Body of pancreas (tissue), 4 donors: ENCODE measurements around the gene PLAU. TPM values are rescaled to one million over a fixed set of nuclear protein-coding genes. Genes with fewer than 3 reads are reported as not detected.
"Not testable (repeated sequence)": the region's sequence is repeated elsewhere in the genome, so short reads cannot be mapped to it uniquely, and the experiment has no call there.

Source experiments
- ATAC-seq: fragments of 150-250 bp; one replicate; pipeline ENCODE4 v1.9.1; 2016
- DNase-seq, 4 donors: peaks; one replicate each; pipeline ENCODE4 v3.0.0-alpha.2; 2019
- H3K27ac ChIP-seq, 4 donors: fragments of 200-600 bp; sonication (generic); 1 replicate in 3 of 4; 2 replicates in 1 of 4; pipeline versions ENCODE4 v1.5.1 to v1.6.1; 2016 to 2019; ENCODE audit warnings: mild to moderate bottlenecking in 1 of 4, mixed read lengths in 1 of 4, moderate library complexity in 1 of 4
- H3K27me3 ChIP-seq, 2 donors: fragments of 200-600 bp; sonication (generic); one replicate each; pipeline ENCODE4 v1.6.0; 2016; ENCODE audit warnings: mild to moderate bottlenecking in 1 of 2
- H3K36me3 ChIP-seq, 2 donors: fragments of 200-600 bp; sonication (generic); replicated peaks in 1 of 2; 2 replicates each; pipeline ENCODE4 v1.5.1; 2016; ENCODE audit warnings: low read depth in 2 of 2; ENCODE audit not compliant: insufficient read depth in 1 of 2
- H3K4me1 ChIP-seq: fragments of 200-600 bp; sonication (generic); one replicate; pipeline ENCODE4 v1.6.0; 2016
- H3K4me3 ChIP-seq, 2 donors: fragments of 200-600 bp; sonication (generic); 1 replicate in 1 of 2; 2 replicates in 1 of 2; pipeline ENCODE4 v1.5.1; 2016 to 2019
- H3K9me3 ChIP-seq, 3 donors: fragments of 200-600 bp; sonication (generic); 1 replicate in 2 of 3; 2 replicates in 1 of 3; pipeline ENCODE4 v1.5.1; 2016
- POLR2A ChIP-seq, 3 donors: fragments of 450-650 bp; IDR thresholded peaks; one replicate each; pipeline ENCODE4 v1.6.1; 2016; ENCODE audit warnings: antibody characterized with exemption in 3 of 3, mild to moderate bottlenecking in 2 of 3
- WGBS, 2 donors: methylation state at CpG; one replicate each; pipeline ENCODE4 v1.1.5; 2017; 5-methylcytosine and 5-hydroxymethylcytosine counted together
- intact Hi-C: fragments of 100-400 bp; cut with DNase I; formaldehyde crosslinking; loops from one replicate; pipeline ENCODE4 v1.15.1; 2023
- total RNA-seq, 2 donors: library from RNA; depleted of rRNA; stranded (reverse); fragments of >200 nt; gene quantifications; one replicate each; pipeline ENCODE4 v1.1.0, GENCODE V29; 2016
- TF ChIP-seq, protein P1 (sequence below), 7 experiments: fragments of 450-650 bp in 4 of 7; fragments of 200-600 bp in 3 of 7; sonication (generic) in 3 of 7; IDR thresholded peaks; one replicate each; pipeline ENCODE4 v1.5.1; 2016 to 2019; ENCODE audit warnings: antibody characterized with exemption in 7 of 7

PLAU gene
- total RNA-seq, 2 donors from 2014 or later = 1.6 to 4.3 TPM

DNA sequence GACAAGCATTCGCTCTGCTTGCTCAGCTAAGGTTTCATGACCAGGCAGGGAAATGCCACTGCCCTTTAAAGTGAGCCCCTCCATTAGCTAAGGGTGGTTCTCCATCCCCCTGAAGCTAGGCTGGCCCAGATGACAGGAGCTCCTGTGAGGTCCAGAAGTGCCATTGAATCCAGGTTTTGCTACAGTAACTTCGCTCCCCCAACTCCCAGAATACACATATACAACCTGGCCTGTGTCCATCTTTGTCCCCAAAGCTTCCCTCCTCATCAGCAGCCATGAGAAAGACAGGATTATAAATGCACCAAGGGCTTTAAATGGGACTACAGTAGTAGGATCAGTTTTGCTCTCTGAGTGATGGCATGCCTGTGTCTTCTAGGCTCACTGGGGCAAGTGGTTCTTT is 51.5 kb downstream of the PLAU start:
- Histone ChIP-seq H3K4me3 (no peak overlapping the region), H3K27me3 (no peaks in the 10 kb centered on the region), H3K9me3 (no peaks in the 10 kb centered on the region), H3K4me1 (peaks cover 12% of the 10 kb centered on the region), H3K27ac (no peak overlapping the region), H3K36me3 (no peaks in the 10 kb centered on the region)
- DNase-seq = no peak
- intact Hi-C loops = no loop called here
- no peak for ATAC-seq
- TF ChIP-seq, protein P1, sequence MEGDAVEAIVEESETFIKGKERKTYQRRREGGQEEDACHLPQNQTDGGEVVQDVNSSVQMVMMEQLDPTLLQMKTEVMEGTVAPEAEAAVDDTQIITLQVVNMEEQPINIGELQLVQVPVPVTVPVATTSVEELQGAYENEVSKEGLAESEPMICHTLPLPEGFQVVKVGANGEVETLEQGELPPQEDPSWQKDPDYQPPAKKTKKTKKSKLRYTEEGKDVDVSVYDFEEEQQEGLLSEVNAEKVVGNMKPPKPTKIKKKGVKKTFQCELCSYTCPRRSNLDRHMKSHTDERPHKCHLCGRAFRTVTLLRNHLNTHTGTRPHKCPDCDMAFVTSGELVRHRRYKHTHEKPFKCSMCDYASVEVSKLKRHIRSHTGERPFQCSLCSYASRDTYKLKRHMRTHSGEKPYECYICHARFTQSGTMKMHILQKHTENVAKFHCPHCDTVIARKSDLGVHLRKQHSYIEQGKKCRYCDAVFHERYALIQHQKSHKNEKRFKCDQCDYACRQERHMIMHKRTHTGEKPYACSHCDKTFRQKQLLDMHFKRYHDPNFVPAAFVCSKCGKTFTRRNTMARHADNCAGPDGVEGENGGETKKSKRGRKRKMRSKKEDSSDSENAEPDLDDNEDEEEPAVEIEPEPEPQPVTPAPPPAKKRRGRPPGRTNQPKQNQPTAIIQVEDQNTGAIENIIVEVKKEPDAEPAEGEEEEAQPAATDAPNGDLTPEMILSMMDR (IDR thresholded peaks at IDR 0.05) = no peak
- TF ChIP-seq POLR2A (IDR thresholded peaks at IDR 0.05) = no peak
- WGBS, 2 donors = 81 to 100% methylated on average over 2 of the region's 2 CpGs

DNA sequence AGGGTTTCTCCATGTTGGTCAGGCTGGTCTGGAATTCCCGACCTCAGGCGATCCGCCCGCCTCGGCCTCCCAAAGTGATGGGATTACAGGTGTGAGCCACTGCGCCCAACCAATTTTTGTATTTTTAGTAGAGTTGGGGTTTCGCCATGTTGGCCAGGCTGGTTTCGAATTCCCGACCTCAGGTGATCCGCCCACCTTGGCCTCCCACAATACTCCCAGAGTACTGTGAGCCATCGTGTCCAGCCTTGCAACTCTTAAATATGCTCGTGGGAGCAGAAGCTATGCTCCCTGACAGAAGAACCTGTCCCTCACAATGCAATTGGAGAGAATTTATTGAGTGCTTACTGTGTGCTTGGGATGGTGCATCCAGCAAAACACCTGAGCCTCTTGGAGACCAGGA is 52.6 kb downstream of the PLAU start:
- WGBS, 2 donors = 93 to 96% methylated on average over 12 of the region's 12 CpGs
- peaks cover 12% of the 10 kb centered on the region for H3K4me1 ChIP-seq
- H3K27me3 ChIP-seq, H3K4me3 ChIP-seq, H3K36me3 ChIP-seq, DNase-seq, H3K9me3 ChIP-seq, H3K27ac ChIP-seq, intact Hi-C loops, ATAC-seq: not testable (repeated sequence)

DNA sequence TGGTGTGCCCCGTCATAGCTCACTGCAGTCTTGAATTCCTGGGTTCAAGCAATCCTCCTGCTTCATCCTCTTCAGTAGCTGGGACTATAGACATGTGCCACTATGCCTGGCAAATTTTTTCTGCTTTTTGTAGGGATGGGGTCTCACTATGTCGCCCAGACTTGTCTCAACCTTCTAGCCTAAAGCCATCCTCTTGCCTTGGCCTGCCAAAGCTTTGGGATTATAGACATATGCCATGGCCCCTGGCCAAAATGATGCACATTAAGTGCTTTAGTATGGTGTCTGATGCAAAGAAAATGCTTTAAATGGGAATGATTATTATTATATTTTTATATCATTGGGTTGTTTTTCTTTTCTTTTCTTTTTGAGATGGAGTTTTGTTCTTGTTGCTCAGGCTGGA is 53.8 kb downstream of the PLAU start:
- TF ChIP-seq POLR2A (IDR thresholded peaks at IDR 0.05) = no peak
- TF ChIP-seq, protein P1 (IDR thresholded peaks at IDR 0.05) = no peak
- intact Hi-C loops = no loop called here
- WGBS, 2 donors = 83 to 100% methylated on average over 2 of the region's 2 CpGs
- Histone ChIP-seq H3K9me3 (no peaks in the 10 kb centered on the region), H3K27me3 (no peaks in the 10 kb centered on the region), H3K36me3 (no peaks in the 10 kb centered on the region), H3K4me1 (peaks cover 12% of the 10 kb centered on the region), H3K27ac (no peak overlapping the region), H3K4me3 (no peak overlapping the region)
- ATAC-seq (no peak), DNase-seq (no peak)

DNA sequence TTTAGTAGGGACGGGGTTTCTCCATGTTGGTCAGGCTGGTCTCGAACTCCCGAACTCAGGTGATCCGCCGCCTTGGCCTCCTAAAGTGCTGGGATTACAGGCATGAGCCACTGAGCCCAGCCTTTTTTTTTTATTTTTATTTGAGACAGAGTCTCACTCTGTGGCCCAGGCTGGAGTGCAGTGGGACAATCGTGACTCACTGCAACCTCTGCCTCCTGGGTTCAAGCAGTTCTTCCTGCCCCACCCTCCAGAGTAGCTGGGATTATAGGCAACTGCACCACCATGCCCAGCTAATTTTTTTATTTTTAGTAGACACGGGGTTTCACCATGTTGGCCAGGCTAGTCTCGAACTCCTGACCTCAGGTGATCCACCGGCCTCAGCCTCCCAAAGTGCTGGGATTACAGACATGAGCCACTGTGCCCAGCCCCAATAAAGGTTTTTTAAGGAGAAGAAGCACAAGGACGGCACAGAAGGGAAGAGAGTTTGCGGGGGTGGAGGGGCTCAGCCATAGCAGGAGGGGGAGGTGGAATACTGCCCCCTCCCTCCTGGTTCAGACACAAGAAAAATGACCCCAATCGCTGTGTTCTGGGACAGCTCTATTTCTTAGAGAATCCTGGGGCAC is 54.4 kb downstream of the PLAU start:
- H3K36me3 ChIP-seq, DNase-seq, ATAC-seq, H3K4me3 ChIP-seq, H3K27me3 ChIP-seq, H3K9me3 ChIP-seq, intact Hi-C loops: not testable (repeated sequence)
- WGBS, 2 donors = 83 to 90% methylated on average over 12 of the region's 12 CpGs
- peaks cover 12% of the 10 kb centered on the region for H3K4me1 ChIP-seq
- peak overlapping the region in 3 of 4 donors; percentile 45 to 75 (median 58) for H3K27ac ChIP-seq

DNA sequence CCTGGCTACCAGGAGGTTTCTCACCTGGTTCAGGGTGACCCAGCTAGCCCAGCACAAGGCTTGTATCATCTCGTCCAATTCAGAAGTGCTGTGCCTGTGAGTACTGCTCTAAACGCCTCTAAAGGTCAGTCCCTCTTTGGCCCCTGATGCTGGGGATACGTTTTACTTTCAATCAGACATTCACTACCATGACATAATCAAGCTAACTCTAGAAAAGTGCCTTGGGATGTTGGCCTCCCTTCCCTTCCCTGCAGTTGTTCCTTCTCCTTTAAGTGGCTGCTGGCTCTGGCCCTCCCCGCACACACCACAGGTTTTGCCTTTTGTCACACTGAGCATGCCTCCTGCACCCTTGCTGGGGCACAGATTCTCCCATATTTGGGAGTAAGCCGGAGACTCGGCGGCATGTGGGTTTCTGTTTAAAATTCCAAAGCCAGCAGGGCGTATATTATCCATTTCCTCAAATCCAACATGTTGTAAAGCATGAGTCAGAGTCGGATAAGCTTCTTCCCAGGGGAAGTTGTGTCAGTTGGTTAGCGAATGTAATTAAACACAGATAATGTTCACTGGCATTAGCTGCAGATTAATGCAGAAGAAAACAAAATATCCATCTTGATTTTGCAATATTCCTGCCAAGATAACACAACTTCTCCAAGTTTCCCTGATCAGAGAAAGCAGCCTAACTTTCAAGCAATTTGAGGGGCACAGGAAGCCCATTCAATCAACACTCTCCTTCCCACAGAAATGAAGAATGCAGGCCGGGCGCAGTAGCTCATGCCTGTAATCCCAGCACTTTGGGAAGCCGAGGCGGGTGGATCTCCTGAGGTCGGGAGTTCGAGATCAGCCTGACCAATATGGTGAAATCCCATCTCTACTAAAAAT is 55.2 kb downstream of the PLAU start:
- WGBS, 2 donors = 44 to 52% methylated on average over 16 of the region's 16 CpGs
- H3K27me3 ChIP-seq = no peaks in the 10 kb centered on the region
- DNase-seq (peak; percentile 46 to 69 (median 58)), ATAC-seq (peak; percentile 82)
- no peak overlapping the region for H3K4me3 ChIP-seq
- H3K36me3 ChIP-seq = no peaks in the 10 kb centered on the region
- no peaks in the 10 kb centered on the region for H3K9me3 ChIP-seq
- H3K4me1 ChIP-seq = peaks cover 12% of the 10 kb centered on the region
- intact Hi-C loops = no loop called here
- no peak for TF ChIP-seq POLR2A (IDR thresholded peaks at IDR 0.05)
- TF ChIP-seq, protein P1 (IDR thresholded peaks at IDR 0.05) = no peak
- H3K27ac ChIP-seq = peak overlapping the region; percentile 7 to 75 (median 52)
